CD1c-positive myeloid dendritic cell (primary cell): ENCODE data around the gene GNAZ.
"Not testable (repeated sequence)": the region's sequence is repeated elsewhere in the genome, so short reads cannot be mapped to it uniquely, and the experiment has no call there.

Source experiments
- DNase-seq: peaks from one replicate; pipeline ENCODE4 v3.0.0-alpha.2; 2016; ENCODE audit errors: extremely low spot score

The GNAZ gene

DNA sequence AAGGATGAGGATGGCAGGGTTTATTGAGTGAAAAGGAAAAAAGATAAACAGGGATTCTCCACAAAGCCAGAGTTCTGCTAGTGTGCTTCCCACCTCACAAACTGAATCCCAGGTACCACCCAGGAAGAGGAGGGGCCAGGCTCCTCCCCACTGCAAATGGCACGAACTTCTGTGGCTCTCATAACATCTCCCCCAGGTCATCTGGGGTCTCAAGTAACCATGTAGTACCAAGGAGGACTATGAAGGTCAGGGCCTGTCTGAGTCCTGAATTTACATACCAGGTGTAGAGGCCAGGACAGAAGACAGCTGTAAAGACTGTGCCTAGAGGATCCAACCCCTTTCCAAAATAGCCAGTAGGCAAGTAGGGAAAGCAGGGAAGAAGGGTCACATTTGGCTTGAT, 25.7 kb upstream of the GNAZ start:
- no peak for DNase-seq

DNA sequence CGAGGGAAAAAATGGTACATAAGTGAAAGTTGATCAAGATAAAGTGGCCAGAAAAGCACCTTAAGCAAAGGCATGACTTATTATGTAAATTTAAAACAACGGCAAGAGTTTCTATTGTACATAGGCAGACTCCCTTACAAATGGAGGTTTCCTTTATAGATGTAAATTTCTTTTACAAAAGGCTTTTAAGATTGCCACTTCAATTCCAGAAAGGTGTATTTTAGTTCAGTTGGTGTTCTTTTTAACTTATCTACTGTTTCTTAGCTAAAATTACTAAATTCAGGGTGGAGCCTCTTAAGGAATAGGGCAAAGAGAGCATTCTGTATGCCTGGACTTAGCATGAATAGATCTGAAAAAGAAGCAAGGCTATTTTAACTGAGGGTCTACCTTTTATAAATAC, 24.9 kb upstream of the GNAZ start:
- no peak for DNase-seq

DNA sequence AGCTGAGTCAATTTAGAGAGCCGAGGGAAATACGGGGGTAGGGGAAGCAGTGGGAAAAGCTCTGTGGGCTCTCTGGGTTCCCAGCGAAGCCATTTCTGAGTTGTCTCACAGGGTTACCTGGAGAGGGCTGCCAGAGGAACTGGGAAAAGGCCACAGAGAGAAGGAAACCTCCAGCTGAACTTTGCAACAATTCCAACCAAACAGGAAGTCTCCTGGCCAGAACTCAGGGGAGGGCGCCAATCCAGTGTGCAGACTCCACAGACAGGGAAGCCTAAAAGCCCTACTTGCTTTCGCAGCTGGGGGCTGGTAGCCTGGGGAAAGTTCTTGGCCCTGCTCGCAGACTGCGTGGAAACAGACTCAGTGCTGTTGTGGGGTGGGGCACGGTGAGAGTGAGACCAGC, 23.1 kb upstream of the GNAZ start:
- no peak for DNase-seq

DNA sequence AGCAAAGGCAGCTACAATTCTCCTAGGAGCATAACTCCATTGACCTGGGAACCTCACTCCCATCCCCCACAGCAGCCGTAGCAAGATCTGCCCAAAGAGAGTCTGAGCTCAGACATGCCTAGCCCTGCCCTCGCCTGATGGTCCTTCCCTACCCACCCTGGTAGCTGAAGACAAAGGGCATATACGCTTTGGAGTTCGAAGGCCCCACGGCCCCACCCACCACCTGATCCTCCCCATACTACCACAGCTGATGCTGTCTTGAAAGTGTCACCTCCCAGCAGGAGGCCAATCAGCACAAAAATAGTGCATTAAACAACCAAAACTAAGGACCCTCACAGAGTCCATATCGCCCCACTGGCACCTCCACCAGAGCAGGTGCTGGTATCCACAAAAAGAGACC, 22.6 kb upstream of the GNAZ start:
- DNase-seq = no peak

DNA sequence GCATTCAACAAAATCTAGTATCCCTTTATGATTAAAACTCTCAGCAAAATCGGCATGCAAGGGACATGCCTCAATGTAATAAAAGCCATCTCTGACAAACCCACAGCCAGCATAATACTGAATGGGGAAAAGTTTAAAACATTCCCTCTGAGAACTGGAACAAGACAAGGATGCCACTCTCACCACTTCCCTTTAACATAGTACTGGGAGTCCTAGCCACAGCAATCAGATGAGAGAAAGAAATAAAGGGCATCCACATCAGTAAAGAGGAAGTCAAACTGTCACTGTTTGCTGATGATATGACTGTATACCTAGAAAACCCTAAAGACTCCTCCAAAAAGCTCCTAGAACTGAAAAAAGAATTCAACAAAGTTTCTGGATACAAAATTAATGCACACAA, 19.8 kb upstream of the GNAZ start:
- not testable (repeated sequence) for DNase-seq

DNA sequence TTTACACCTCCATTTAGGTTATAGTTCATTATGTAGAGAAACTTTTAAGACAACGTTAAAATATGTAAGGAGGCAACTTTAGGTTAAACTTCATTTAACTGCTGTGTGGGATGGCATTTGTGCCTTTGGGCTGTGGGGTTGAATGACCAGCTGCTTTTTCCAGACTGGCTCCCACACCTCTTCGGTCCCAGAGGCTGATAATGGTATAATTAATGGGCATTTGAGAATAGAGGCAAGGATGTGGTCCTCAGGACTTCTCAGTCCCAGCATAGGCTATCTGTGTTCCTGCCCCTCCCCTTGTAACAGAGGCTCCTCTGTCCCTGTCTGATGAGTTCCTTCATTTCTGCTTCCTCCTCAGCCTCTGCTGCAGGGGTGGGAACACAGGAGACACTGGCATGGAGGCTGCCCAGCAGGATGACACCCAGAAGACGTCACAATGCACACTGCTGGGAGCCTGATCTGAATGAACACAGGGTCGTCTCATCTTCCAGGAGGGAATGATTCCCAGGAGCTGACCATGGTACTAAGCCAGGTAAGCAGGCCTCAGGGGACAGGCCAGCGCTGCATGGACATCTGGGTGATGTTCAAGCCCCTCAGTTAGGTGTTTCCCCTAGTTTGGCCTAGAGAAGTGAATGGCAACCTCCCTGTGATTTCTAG, 17.1 kb upstream of the GNAZ start:
- DNase-seq = no peak

DNA sequence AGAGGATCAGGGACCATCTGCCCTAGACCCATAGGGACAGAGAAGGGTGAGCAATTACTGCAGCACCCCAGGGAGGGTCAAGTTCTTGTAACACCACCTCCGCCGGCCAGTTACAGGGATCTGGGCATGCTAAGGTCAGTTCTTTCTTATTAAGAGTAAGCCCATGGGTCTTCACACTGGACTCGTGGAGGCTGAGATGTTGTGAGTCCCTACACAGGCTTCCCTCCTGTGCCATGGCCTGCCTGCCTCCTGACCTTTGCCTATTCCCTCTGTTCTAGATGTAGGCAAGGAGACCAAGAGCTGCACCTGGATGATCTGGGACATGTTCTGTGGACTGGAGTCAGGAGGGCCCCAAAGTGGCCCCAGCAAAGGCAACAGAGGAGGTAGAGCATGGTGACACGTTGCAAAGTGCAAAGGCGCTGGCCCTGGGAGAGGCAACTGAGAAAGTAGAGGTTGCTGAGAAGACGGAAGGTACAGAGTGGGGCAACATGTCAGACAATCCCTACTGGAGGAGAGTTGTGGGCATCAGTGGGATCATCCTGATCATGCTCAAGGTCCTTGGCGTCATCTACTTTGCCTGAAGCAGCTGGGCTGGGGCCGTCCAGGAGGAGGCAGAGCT, 16.3 kb upstream of the GNAZ start:
- no peak for DNase-seq

DNA sequence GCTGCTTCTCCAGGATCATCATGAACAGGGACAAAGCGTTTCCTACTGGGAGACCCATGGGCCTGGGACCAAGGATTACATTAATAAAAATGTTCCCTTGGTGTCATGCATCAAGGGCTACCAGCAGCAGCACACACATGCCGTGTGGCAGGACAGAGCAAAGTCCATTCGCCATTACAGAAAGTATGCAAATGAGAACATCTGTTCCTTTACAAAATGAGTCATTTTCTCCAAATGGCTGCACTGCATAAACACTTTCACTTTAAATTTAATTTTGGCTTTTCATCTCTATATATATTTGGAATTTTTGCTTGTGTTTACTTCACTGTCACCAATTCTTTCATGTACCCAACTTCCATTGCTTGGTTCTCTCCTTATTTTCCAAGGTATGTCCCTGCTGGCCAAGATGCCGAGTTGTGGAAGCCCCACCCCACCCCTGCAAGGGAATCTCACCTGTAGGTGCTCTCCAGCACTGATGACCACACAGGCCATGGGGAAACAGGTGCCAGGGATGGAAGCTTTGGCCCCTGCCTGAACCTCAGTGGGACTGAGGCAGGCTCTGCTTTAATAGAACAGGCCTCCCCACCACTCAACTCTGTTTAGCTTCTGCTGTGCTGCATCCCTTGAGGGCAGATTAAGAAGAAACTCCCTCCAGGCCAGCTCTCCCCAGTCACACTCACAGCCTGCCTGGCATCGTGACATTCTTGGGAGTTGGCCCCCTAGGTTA, 15.6 kb upstream of the GNAZ start:
- DNase-seq = no peak

DNA sequence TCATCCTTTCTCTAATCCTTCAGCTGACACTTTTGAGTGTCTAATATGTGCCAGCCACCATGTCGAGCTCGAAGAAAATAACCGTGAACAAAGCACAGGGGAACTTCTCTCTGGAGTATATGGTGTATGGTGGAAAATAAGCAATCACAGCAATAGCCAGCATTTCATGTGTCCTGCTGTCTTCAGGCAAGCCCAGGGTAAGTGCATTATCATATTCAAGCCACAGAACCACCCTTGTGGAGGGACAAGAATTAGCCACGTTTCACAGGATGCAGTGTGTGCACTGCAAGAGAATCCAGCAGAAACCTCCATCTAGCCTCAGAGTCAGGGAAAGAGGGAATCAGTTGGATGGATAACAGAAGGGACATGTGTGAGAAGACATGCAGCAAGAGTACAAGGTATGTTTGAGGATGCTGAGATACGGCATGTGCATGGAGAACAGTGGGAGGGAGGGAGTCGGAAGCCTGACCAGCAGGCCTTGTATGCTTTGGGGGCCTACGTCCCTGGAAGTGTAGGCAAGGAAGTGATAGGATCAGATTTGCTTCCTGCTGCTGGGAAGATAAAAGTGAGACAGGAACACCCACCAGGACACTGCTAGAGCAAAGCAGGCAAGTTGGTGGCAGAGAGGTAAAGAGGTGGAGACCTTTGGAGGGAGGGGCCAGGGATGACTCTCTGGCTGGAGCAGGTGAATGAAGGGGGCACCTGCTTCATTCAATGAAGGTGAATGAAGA, 14.7 kb upstream of the GNAZ start:
- no peak for DNase-seq

DNA sequence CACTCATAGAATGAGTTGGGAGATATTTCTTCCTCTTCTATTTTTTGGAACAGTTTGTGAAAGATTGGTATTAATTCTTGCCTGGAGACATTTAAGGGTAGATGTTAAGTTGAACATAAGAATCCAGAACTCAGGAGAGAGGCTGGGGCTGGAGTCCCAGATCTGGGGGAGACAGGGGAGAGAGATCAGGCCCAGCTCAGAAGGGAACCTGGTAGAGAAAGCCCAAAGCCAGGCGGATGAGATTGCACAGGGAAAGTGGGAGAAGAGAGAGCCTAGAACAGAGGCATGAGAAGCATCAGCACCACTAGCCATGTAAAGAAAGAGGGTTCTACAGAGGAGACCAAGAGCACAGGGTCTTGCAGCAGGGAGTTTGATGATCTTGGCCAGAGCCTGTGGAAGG, 13.0 kb upstream of the GNAZ start:
- no peak for DNase-seq

DNA sequence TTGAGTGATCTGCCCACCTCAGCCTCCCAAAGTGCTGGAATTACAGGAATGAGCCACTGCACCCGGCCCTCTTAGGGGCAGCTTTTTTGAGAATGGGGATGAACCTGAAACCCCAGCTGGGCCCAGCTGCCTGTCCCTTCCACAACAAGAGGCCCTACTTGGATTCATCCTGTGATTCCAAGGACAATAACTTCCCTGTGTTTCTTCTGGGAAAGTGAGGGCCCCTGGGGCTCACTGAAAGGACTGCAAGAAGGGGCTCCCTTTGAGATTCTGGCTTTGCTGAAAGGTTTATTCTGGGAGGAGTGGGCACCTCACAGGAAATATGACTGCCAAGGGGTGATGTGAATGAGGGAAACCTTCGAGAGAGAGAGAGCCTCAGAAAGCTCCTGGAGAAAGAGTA, 12.3 kb upstream of the GNAZ start:
- no peak for DNase-seq

DNA sequence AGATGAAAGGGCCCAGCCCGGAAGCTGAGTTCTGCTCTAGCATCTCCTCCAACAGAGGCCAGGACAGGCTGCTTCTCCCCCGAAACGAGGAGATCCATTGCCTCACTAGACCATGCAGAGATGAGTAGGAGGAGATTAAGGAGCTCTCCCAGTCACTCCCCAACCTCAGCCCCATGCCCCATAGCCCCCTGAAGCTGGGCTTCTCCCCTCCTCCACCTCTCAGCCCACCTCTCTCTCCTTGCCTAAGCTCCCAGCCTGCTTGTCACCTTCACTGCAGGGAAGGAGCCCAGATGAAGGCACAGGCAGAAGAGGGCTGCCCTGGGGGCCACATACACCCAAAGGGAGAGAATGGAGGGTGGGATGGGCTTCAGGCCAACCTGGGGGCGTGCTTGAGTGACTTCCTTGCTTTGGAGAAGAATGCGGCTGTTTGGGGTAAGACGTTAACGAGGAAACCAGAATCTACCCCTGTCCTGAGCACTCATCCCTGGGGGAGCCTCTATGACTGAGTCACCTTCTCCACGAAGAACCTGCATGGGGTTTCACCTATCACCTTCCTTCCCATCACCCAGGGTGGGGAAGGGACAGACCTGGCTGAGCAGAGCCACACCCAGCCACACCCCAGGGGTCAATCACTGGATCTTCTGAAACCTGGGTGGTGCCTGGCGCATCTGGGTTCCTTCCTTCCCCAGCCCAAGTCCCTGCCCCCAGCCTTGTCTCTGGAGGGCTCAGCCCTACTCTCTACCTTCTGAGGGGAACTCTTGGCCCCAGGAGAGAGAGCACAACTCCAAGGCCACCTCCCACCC, 11.6 kb upstream of the GNAZ start:
- DNase-seq = no peak

DNA sequence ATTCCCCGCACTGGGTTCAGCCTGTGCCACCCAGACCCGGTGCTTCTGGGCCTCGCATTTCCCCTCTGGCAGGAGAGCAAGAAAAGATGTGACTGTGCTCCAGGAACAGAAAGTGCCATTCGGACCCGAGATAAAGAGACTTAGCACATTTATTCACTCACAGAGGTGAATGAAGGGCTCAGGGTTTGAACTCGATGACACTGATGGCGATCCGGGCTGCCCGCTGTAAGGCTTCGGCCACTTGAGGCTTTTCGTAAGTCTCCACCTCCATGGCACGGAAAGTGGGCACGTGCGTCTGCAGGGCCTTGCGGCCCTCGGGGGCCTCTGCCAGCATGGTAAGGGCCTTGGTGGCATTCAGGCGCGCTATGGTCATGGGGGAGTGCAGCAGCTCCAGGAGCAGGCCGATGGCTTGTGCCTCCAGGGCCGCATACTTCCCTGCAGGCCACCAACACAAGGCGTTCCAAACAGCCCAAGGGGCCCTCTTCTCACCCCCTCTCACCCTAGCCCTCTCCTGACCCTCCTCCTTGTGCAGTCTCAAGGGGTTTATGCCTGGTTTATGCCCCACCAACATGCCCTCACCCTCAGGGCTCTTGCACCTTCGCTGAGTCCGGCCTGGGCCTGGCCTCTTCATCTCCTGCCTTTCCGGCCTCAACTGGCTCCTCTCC, 10.9 kb upstream of the GNAZ start:
- DNase-seq = no peak

DNA sequence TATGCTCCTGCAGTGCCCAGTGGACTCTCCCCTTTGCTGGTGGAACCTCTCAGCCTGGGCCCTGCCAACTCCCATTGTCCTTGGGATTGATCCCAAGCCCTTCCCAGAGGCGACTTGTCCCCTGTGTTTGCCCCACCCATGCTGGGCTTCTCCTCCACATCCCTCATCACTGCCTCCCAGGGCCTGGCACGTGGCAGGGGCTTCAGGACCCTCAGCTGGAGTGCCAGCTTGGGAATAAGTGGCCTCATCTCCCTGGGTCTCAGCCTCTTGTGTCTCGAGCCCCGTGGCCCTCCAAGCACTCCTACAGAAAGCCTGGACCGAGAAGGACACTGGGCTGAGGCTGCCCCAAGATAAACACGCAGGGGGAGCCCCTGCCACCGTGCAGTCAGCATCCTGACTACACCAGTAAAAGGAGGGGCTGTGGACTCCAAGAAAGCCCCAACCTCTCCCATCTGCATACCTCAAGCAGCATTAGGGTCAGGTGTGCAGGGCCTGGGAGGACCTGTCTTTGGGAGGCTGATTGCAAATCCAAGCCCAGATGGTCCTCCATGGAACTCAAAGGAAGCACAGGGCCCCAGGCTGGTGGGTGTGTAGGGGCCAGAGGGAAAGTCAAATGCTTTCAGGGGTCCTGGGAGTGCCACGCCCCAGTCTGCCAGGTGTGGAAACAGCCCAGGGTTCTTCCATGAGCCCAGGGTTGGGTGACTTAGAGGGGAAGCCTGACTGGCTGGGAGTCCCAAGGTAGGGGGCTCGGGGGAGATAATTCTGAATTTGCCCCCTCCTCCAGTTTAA, 9.5 kb upstream of the GNAZ start:
- no peak for DNase-seq

DNA sequence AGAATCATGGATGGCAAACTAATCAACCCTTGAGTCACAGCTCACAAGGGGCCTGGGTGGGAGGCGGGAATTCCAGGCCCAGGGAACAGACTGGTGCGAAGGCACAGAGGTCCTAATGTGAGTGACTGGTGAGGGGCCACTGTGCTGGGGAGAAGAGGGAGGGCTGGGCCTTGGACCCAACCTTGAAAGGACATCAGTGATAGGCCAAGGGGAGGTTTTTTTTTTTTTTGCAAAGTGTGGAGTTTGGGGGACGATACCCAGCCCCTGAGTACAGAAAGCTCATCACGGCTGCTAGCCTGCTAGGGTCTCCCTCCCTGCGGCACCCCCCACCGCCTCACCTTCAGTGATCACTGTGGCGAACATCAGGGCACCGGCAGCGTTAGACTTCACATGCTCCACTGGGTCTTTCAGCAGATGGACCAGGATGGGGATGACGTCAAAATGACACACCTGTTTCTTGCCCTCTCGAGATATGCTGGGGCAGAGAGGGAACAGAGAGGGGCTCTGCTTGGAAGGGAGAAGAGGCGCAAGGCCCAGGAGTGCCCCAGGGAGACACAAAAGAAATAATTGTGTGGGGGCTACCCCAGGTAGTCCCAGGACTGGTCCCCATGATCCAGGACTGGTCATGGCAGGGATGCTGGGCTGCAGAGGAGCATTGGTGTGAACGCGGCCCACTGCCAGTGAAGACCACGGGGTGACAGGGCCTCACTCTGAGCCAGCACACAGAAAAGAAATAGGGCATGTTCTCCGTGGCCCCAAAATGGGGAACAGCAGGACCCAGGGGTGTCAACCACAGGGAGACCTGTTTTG, 8.6 kb upstream of the GNAZ start:
- DNase-seq = no peak

DNA sequence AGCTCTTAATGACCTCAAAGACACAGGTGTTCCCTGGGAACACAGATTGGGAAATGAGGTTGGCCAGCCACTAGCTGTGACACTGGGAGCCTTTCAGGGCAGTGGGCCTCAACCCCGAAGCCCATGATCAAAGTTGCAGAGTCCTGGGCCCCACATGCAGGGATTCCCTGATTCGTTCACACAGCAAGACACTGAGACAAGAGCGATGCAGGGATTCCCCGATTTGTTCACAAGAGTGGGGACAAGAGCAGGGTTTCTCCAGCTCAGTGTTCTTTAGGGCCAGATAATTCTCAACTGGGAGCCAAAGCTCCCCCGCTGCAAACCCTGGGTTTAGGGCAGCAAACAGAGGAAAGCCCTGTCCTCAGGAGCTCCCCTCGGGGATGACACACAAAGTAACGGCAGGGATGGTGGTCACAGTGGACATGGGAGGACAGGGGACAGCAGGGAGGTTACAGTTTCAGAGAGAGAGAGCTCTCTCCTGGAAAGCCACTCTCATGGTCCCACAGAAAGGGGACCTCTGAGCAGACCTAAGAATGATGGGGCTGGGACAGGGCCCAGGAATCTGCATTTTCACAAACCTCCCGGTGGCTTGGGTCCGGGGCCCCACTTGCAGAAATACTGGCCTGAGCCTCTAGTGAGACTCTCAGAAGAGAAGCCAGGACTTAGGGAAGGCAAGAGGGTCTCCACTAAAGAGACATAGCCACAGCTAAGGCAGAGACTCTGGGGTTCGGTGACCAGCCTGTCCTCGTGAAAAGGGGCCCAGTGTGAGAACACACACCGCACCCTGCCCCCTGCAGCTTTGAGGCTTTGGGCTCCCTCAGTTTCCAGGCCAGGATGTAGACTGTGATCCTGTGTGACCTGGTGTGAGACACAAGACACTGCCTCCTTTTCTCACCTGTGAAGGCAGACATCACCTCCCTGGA, 7.4 kb upstream of the GNAZ start:
- no peak for DNase-seq

DNA sequence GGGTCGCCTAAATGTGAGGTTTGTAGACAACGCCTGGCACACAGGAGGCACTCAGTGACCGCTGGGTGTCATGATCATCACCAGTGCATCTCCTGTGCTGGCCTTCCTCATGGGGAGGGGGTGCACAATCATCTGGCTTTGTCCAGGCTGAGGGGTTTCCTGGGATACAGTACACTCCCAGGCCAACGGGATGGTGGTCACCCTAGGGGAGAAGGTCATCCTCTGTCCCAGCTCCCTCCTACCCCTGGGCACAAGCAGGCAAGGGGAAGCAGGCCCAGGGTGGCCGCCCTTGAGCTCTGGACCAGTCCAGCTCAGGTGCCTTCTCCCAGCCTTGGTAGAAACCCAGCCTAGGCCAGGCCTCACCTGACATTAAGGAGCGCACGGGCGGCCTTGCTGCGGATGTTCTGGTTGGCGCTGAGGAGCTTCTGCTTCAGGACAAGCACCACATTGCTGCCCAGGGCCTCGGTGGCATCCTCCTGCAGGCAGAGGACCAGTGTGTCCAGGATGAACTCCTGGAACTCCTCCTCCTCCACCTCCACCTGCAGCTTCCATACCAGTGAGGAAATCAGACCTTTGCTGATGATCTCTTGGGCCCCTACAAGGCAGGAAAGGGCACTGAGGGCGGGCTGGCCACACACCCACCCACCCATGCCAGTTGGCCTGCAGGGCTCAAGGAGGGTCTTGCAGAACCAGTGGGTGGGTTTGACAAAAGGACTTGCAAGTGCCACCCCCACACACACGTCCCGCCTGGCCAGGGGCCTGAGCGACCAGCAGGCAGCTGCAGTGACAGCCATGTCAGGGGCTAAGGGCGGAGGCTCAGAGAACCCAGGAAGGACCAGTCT, 6.6 kb upstream of the GNAZ start:
- DNase-seq = no peak
